ENCODE measurements around the gene HIPK4. TPM values are rescaled to one million over a fixed set of nuclear protein-coding genes. Genes with fewer than 3 reads are reported as not detected.
A peak's percentile ranks its signal among the peaks of the same experiment; 100 is the strongest.

Gene HIPK4
- total and polyA plus RNA-seq, 3 experiments from 2014 or later, result not detected

GRCh38 chr19:40365613-40366401 is 24.2 kb downstream of the HIPK4 start:
- Histone ChIP-seq H3K4me3 (ENCODE audit: low read length) (no peak overlapping the region), H3K4me1 (ENCODE audit: insufficient read depth, low read length) (peaks cover 5% of the 10 kb centered on the region), H3K27ac (ENCODE audit: low read depth, low read length) (peak overlapping the region; percentile 24), H3K9me3 (ENCODE audit: low read length) (no peaks in the 10 kb centered on the region), H3K27me3 (ENCODE audit: insufficient read depth, low read length, poor library complexity, severe bottlenecking) (no peaks in the 10 kb centered on the region), H3K36me3 (ENCODE audit: insufficient read depth, low read length) (no peaks in the 10 kb centered on the region)
- CTCF ChIA-PET, result interaction anchor here (0.8 to 1.1 kb wide), 2 partner anchors 55 to 238 kb away, joined by 3 read pairs; no protein-coding TSS in a partner anchor
- no peaks in the 10 kb centered on the region for H3K27me3 Mint-ChIP-seq
- H3K4me1 Mint-ChIP-seq, result peaks cover 15 to 25% (median 16%) of the 10 kb centered on the region in 3 donors
- POLR2A ChIA-PET, result no interaction called here
- DNase-seq, result peak in 3 of 5 donors; percentile 8 to 10 (median 8)
- H3K36me3 Mint-ChIP-seq, result peaks cover 0 to 47% (median 5%) of the 10 kb centered on the region in 3 donors
- H3K9me3 Mint-ChIP-seq, result no peaks in the 10 kb centered on the region
- peak overlapping the region in 2 of 7 donors; percentile 23 to 59 for H3K4me3 Mint-ChIP-seq
- H3K27ac Mint-ChIP-seq, result peak overlapping the region in 1 of 8 donors; percentile 38

- Histone ChIP-seq H3K9me3 (ENCODE audit: low read length) (no peaks in the 10 kb centered on the region), H3K27me3 (ENCODE audit: insufficient read depth, low read length, poor library complexity, severe bottlenecking) (no peaks in the 10 kb centered on the region), H3K4me1 (ENCODE audit: insufficient read depth, low read length) (peaks cover 5% of the 10 kb centered on the region), H3K4me3 (ENCODE audit: low read length) (no peak overlapping the region), H3K36me3 (ENCODE audit: insufficient read depth, low read length) (no peaks in the 10 kb centered on the region), H3K27ac (ENCODE audit: low read depth, low read length) (no peak overlapping the region)
- ChIA-PET CTCF (interaction anchor here (0.8 to 1.1 kb wide), 3 partner anchors 56 to 239 kb away, joined by 3 read pairs; partner anchors contain the start of gene BLVRB), POLR2A (interaction anchor here (0.6 kb wide), 1 partner anchor 11 kb away, joined by 4 read pairs; no protein-coding TSS in a partner anchor)
- no peak for DNase-seq
- Mint-ChIP-seq H3K4me1 (peaks cover 15 to 30% (median 17%) of the 10 kb centered on the region in 3 donors), H3K4me3 (peak overlapping the region in 4 of 7 donors; percentile 23 to 54 (median 28)), H3K9me3 (no peaks in the 10 kb centered on the region), H3K27me3 (no peaks in the 10 kb centered on the region), H3K27ac (peak overlapping the region in 1 of 8 donors; percentile 72), H3K36me3 (peaks cover 0 to 46% (median 4%) of the 10 kb centered on the region in 3 donors)
Measured at GRCh38 chr19:40365010-40365409, 25.0 kb downstream of the HIPK4 start.

DNA sequence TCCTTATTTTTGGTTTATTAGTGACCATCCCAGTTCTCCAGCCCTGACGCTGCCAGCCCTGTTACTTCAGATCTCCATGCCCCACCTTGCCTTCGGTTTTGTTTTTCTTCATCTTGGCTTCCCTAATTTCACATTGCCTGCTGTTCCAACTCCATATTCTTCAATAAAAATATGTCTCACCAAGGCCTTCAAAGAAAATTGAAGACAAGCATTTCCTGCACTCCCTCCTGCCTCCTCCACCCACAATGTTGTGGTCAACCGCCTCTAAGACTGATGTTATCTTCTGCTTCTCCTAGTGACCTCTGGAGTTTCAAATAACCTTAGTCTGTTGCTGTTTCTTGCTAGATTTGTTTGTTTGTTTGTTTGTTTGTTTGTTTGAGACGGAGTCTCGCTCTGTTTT is 26.9 kb downstream of the HIPK4 start:
- ChIA-PET POLR2A (no interaction called here), CTCF (no interaction called here)
- H3K27ac ChIP-seq (ENCODE audit: low read depth, low read length), result no peak overlapping the region
- H3K4me3 ChIP-seq (ENCODE audit: low read length), result no peak overlapping the region
- peak overlapping the region in 3 of 7 donors; percentile 19 to 44 (median 38) for H3K4me3 Mint-ChIP-seq
- no peaks in the 10 kb centered on the region for H3K27me3 ChIP-seq (ENCODE audit: insufficient read depth, low read length, poor library complexity, severe bottlenecking)
- no peaks in the 10 kb centered on the region for H3K36me3 ChIP-seq (ENCODE audit: insufficient read depth, low read length)
- H3K27ac Mint-ChIP-seq, result peak overlapping the region in 3 of 8 donors; percentile 52 to 68 (median 56)
- H3K36me3 Mint-ChIP-seq, result peaks cover 0 to 41% (median 5%) of the 10 kb centered on the region in 3 donors
- DNase-seq, result no peak
- no peaks in the 10 kb centered on the region for H3K27me3 Mint-ChIP-seq
- H3K9me3 Mint-ChIP-seq, result no peaks in the 10 kb centered on the region
- peaks cover 5% of the 10 kb centered on the region for H3K4me1 ChIP-seq (ENCODE audit: insufficient read depth, low read length)
- peaks cover 15 to 37% (median 18%) of the 10 kb centered on the region in 3 donors for H3K4me1 Mint-ChIP-seq
- no peaks in the 10 kb centered on the region for H3K9me3 ChIP-seq (ENCODE audit: low read length)

- ChIA-PET POLR2A (no interaction called here), CTCF (no interaction called here)
- H3K9me3 ChIP-seq (ENCODE audit: low read length), result no peaks in the 10 kb centered on the region
- H3K27ac Mint-ChIP-seq, result peak overlapping the region in 1 of 8 donors; percentile 17
- peak overlapping the region in 1 of 7 donors; percentile 32 for H3K4me3 Mint-ChIP-seq
- H3K4me1 Mint-ChIP-seq, result peaks cover 15 to 44% (median 20%) of the 10 kb centered on the region in 3 donors
- H3K36me3 Mint-ChIP-seq, result peaks cover 0 to 37% (median 9%) of the 10 kb centered on the region in 3 donors
- no peak overlapping the region for H3K27ac ChIP-seq (ENCODE audit: low read depth, low read length)
- H3K36me3 ChIP-seq (ENCODE audit: insufficient read depth, low read length), result no peaks in the 10 kb centered on the region
- H3K4me1 ChIP-seq (ENCODE audit: insufficient read depth, low read length), result peaks cover 5% of the 10 kb centered on the region
- no peaks in the 10 kb centered on the region for H3K9me3 Mint-ChIP-seq
- no peaks in the 10 kb centered on the region for H3K27me3 ChIP-seq (ENCODE audit: insufficient read depth, low read length, poor library complexity, severe bottlenecking)
- H3K4me3 ChIP-seq (ENCODE audit: low read length), result no peak overlapping the region
- no peaks in the 10 kb centered on the region for H3K27me3 Mint-ChIP-seq
- DNase-seq, result no peak
Measured at GRCh38 chr19:40362160-40362559, 27.8 kb downstream of the HIPK4 start.

DNA sequence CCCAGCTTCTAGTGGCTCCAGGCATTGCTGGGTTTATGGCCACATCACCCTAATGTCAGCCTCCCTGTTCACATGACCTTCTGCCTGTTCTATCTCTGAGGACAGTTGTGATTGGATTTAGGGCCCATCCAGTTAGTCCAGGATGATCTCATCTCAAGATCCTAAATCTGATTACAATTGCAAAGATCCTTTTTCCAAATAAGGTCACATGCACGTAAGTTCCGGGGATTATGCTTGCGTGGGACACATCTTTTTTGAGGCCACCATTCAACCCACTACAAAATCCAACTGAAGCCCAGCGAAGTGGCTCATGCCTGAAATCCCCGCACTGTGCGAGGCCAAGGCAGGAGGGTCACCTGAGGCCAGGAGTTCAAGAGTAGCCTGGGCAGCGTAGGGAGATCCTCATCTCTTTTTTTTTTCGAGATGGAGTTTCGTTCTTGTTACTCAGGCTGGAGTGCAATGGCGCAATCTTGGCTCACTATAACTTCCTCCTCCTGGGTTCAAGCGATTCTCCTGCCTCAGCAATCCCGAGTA is 29.2 kb downstream of the HIPK4 start:
- H3K27me3 ChIP-seq (ENCODE audit: insufficient read depth, low read length, poor library complexity, severe bottlenecking), result no peaks in the 10 kb centered on the region
- H3K4me1 ChIP-seq (ENCODE audit: insufficient read depth, low read length), result peaks cover 5% of the 10 kb centered on the region
- H3K27ac Mint-ChIP-seq, result no peak overlapping the region
- H3K36me3 Mint-ChIP-seq, result peaks cover 0 to 32% (median 9%) of the 10 kb centered on the region in 3 donors
- ChIA-PET CTCF (no interaction called here), POLR2A (no interaction called here)
- H3K4me3 ChIP-seq (ENCODE audit: low read length), result no peak overlapping the region
- no peak overlapping the region for H3K4me3 Mint-ChIP-seq
- DNase-seq, result no peak
- H3K4me1 Mint-ChIP-seq, result peaks cover 19 to 55% (median 29%) of the 10 kb centered on the region in 3 donors
- H3K9me3 Mint-ChIP-seq, result no peaks in the 10 kb centered on the region
- H3K36me3 ChIP-seq (ENCODE audit: insufficient read depth, low read length), result no peaks in the 10 kb centered on the region
- no peak overlapping the region for H3K27ac ChIP-seq (ENCODE audit: low read depth, low read length)
- no peaks in the 10 kb centered on the region for H3K9me3 ChIP-seq (ENCODE audit: low read length)
- peaks cover 0 to 1% of the 10 kb centered on the region in 2 donors for H3K27me3 Mint-ChIP-seq

- Mint-ChIP-seq H3K4me3 (no peak overlapping the region), H3K27ac (peak overlapping the region in 1 of 8 donors; percentile 94), H3K36me3 (peaks cover 0 to 30% (median 9%) of the 10 kb centered on the region in 3 donors), H3K9me3 (no peaks in the 10 kb centered on the region), H3K27me3 (peaks cover 0 to 1% of the 10 kb centered on the region in 2 donors), H3K4me1 (peaks cover 16 to 54% (median 26%) of the 10 kb centered on the region in 3 donors)
- Histone ChIP-seq H3K27ac (ENCODE audit: low read depth, low read length) (no peak overlapping the region), H3K9me3 (ENCODE audit: low read length) (no peaks in the 10 kb centered on the region), H3K27me3 (ENCODE audit: insufficient read depth, low read length, poor library complexity, severe bottlenecking) (no peaks in the 10 kb centered on the region), H3K4me3 (ENCODE audit: low read length) (no peak overlapping the region), H3K36me3 (ENCODE audit: insufficient read depth, low read length) (no peaks in the 10 kb centered on the region), H3K4me1 (ENCODE audit: insufficient read depth, low read length) (peaks cover 5% of the 10 kb centered on the region)
- ChIA-PET CTCF (no interaction called here), POLR2A (no interaction called here)
- no peak for DNase-seq
Measured at GRCh38 chr19:40360020-40360707, 29.8 kb downstream of the HIPK4 start.

- peaks cover 0 to 28% (median 9%) of the 10 kb centered on the region in 3 donors for H3K36me3 Mint-ChIP-seq
- peaks cover 12 to 49% (median 23%) of the 10 kb centered on the region in 3 donors for H3K4me1 Mint-ChIP-seq
- Histone ChIP-seq H3K4me1 (ENCODE audit: insufficient read depth, low read length) (peaks cover 5% of the 10 kb centered on the region), H3K27ac (ENCODE audit: low read depth, low read length) (no peak overlapping the region), H3K4me3 (ENCODE audit: low read length) (no peak overlapping the region), H3K9me3 (ENCODE audit: low read length) (no peaks in the 10 kb centered on the region), H3K27me3 (ENCODE audit: insufficient read depth, low read length, poor library complexity, severe bottlenecking) (no peaks in the 10 kb centered on the region), H3K36me3 (ENCODE audit: insufficient read depth, low read length) (no peaks in the 10 kb centered on the region)
- H3K9me3 Mint-ChIP-seq, result no peaks in the 10 kb centered on the region
- H3K27ac Mint-ChIP-seq, result no peak overlapping the region
- H3K27me3 Mint-ChIP-seq, result peaks cover 0 to 1% of the 10 kb centered on the region in 2 donors
- no peak overlapping the region for H3K4me3 Mint-ChIP-seq
- ChIA-PET CTCF (no interaction called here), POLR2A (no interaction called here)
- DNase-seq, result no peak
Measured at GRCh38 chr19:40358773-40359172, 31.2 kb downstream of the HIPK4 start.
